NCI-H2029 (cell line): Measurements from ENCODE around the gene ILF3.
"Not testable (repeated sequence)": the region's sequence is repeated elsewhere in the genome, so short reads cannot be mapped to it uniquely, and the experiment has no call there.

Source experiments
- DNase-seq: peaks from one replicate; lab custom pipeline; 2025; lab: John Stamatoyannopoulos, UW

ILF3 gene

GRCh38 chr19:10642473-10643171 lies 11.5 kb upstream of the ILF3 start:
- DNase-seq, result no peak

- no peak for DNase-seq
Measured at GRCh38 chr19:10643172-10643967, 10.8 kb upstream of the ILF3 start.

- DNase-seq, result no peak
Measured at GRCh38 chr19:10643968-10644259, 10.2 kb upstream of the ILF3 start.

- DNase-seq, result peak; percentile 43
Measured at GRCh38 chr19:10644260-10645007, 9.7 kb upstream of the ILF3 start.

GRCh38 chr19:10646456-10647159 lies 7.5 kb upstream of the ILF3 start:
- no peak for DNase-seq

GRCh38 chr19:10648360-10648759 lies 5.8 kb upstream of the ILF3 start:
- DNase-seq, result no peak

GRCh38 chr19:10651851-10652250 lies 2.3 kb upstream of the ILF3 start:
- DNase-seq, result no peak

- DNase-seq, result no peak
Measured at GRCh38 chr19:10653482-10653731, 739 bp upstream of the ILF3 start.

GRCh38 chr19:10654610-10655456 lies 687 bp downstream of the ILF3 start:
- peak; percentile 65 for DNase-seq

- no peak for DNase-seq
Measured at GRCh38 chr19:10655457-10656312, 1.5 kb downstream of the ILF3 start.

- DNase-seq, result no peak
Measured at GRCh38 chr19:10660346-10660745, 6.2 kb downstream of the ILF3 start.

GRCh38 chr19:10661946-10662345 lies 7.8 kb downstream of the ILF3 start:
- DNase-seq, result no peak

GRCh38 chr19:10662384-10663251 lies 8.5 kb downstream of the ILF3 start:
- DNase-seq, result no peak

- not testable (repeated sequence) for DNase-seq
Measured at GRCh38 chr19:10663252-10663563, 9.1 kb downstream of the ILF3 start.

GRCh38 chr19:10667867-10668266 lies 13.7 kb downstream of the ILF3 start:
- no peak for DNase-seq

GRCh38 chr19:10669246-10669645 lies 15.1 kb downstream of the ILF3 start:
- no peak for DNase-seq

GRCh38 chr19:10670182-10670581 lies 16.0 kb downstream of the ILF3 start:
- no peak for DNase-seq

- no peak for DNase-seq
Measured at GRCh38 chr19:10670876-10671804, 17.0 kb downstream of the ILF3 start.

- not testable (repeated sequence) for DNase-seq
Measured at GRCh38 chr19:10671922-10672321, 17.8 kb downstream of the ILF3 start.
